GM06990 (cell line): ENCODE results near the gene GABARAP.

ENCODE experiments used
- DNase-seq: peaks from one replicate; pipeline ENCODE4 v3.0.0-alpha.2; 2011; ENCODE audit not compliant: insufficient read length; ENCODE audit errors: extremely low read depth
- H3K27me3 ChIP-seq: replicated peaks from 2 replicates; pipeline ENCODE4 v1.6.0; 2011; ENCODE audit warnings: low read length; ENCODE audit not compliant: control insufficient read depth, insufficient read depth
- H3K36me3 ChIP-seq: 2 replicates; pipeline ENCODE4 v1.5.1; 2011; ENCODE audit warnings: low read length; ENCODE audit not compliant: control insufficient read depth, insufficient read depth
- H3K4me3 ChIP-seq: replicated peaks from 2 replicates; pipeline ENCODE4 v1.5.1; 2011; ENCODE audit warnings: low read depth, mild to moderate bottlenecking, control low read depth, low read length
- CTCF ChIP-seq: IDR thresholded peaks from 2 replicates; pipeline ENCODE4 v1.5.1; 2011; ENCODE audit warnings: low read length, control low read depth, mild to moderate bottlenecking, inconsistent platforms; ENCODE audit not compliant: insufficient read depth, poor library complexity, severe bottlenecking

The GABARAP gene

GRCh38 chr17:7228920-7229319 lies 13.3 kb downstream of the GABARAP start:
- no peak for DNase-seq
- Histone ChIP-seq H3K36me3 (peaks cover 37% of the 10 kb centered on the region), H3K27me3 (no peaks in the 10 kb centered on the region), H3K4me3 (no peak overlapping the region)
- no peak for TF ChIP-seq CTCF

GRCh38 chr17:7226721-7227710 lies 15.2 kb downstream of the GABARAP start:
- TF ChIP-seq CTCF = no peak
- DNase-seq = no peak
- no peak overlapping the region for H3K4me3 ChIP-seq
- peaks cover 48% of the 10 kb centered on the region for H3K36me3 ChIP-seq
- no peaks in the 10 kb centered on the region for H3K27me3 ChIP-seq

- DNase-seq = no peak
- Histone ChIP-seq H3K4me3 (no peak overlapping the region), H3K36me3 (peaks cover 48% of the 10 kb centered on the region), H3K27me3 (no peaks in the 10 kb centered on the region)
- no peak for TF ChIP-seq CTCF
These were observed 16.4 kb downstream of the GABARAP start for GRCh38 chr17:7225711-7226331.

GRCh38 chr17:7224661-7225111 lies 17.6 kb downstream of the GABARAP start:
- H3K4me3 ChIP-seq = no peak overlapping the region
- DNase-seq = no peak
- TF ChIP-seq CTCF = no peak
- H3K36me3 ChIP-seq = peaks cover 39% of the 10 kb centered on the region
- H3K27me3 ChIP-seq = no peaks in the 10 kb centered on the region

- H3K4me3 ChIP-seq = no peak overlapping the region
- TF ChIP-seq CTCF = no peak
- DNase-seq = no peak
- no peaks in the 10 kb centered on the region for H3K27me3 ChIP-seq
- peaks cover 36% of the 10 kb centered on the region for H3K36me3 ChIP-seq
These were observed 18.1 kb downstream of the GABARAP start for GRCh38 chr17:7224110-7224509.
